IMR-90 (cell line): ENCODE measurements around the gene CLEC9A. TPM values are rescaled to one million over a fixed set of nuclear protein-coding genes. Genes with fewer than 3 reads are reported as not detected.

Source experiments
- ATAC-seq: fragments of 200-7000 bp; cut with Tn5 transposase; 2 replicates; pipeline ENCODE4 v1.9.1; 2020; ENCODE audit warnings: low read depth, mild to moderate bottlenecking, moderate library complexity
- BruUV-seq: library from RNA; stranded (reverse); fragments of 400-500 nt; replicated peaks from 2 replicates; lab custom pipeline; 2021; lab: Mats Ljungman, UMichigan
- CTCF ChIA-PET: fragments of 300-600 bp; formaldehyde crosslinking; extraction: SDS; loops from one replicate; lab custom pipeline; 2021; ENCODE audit warnings: antibody characterized with exemption; lab: Yijun Ruan, JAX
- POLR2A ChIA-PET: fragments of 300-600 bp; sonication (Branson Sonifier 250); formaldehyde crosslinking; loops from one replicate; lab custom pipeline; 2022; ENCODE audit warnings: antibody characterized with exemption; ENCODE audit not compliant: unreplicated experiment; lab: Charles Lee
- DNase-seq: peaks from one replicate; pipeline ENCODE4 v3.0.0; 2013
- H2AFZ ChIP-seq: replicated peaks from 2 replicates; pipeline ENCODE3; 2013; ENCODE audit warnings: low read length, mild to moderate bottlenecking; ENCODE audit not compliant: poor library complexity
- H2AK5ac ChIP-seq: 2 replicates; pipeline ENCODE4 v1.6.1; 2013; ENCODE audit warnings: low read depth, low read length, inconsistent platforms
- H2AK9ac ChIP-seq: replicated peaks from 2 replicates; pipeline ENCODE3; 2013; ENCODE audit warnings: mild to moderate bottlenecking, low read depth, low read length, moderate library complexity; ENCODE audit not compliant: poor library complexity
- H2BK120ac ChIP-seq: 2 replicates; pipeline ENCODE4 v1.6.1; 2013; ENCODE audit warnings: low read depth, low read length, inconsistent platforms
- H2BK15ac ChIP-seq: 3 replicates; pipeline ENCODE4 v1.6.1; 2013; ENCODE audit warnings: low read depth, low read length, inconsistent platforms
- H2BK20ac ChIP-seq: 2 replicates; pipeline ENCODE4 v1.6.1; 2013; ENCODE audit warnings: low read depth, mild to moderate bottlenecking, inconsistent platforms, low read length, moderate library complexity
- H2BK5ac ChIP-seq: 2 replicates; pipeline ENCODE4 v1.6.1; 2013; ENCODE audit warnings: mild to moderate bottlenecking, low read depth, low read length, inconsistent platforms; ENCODE audit not compliant: poor library complexity, severe bottlenecking
- H3K14ac ChIP-seq: replicated peaks from 2 replicates; pipeline ENCODE4 v1.6.1; 2013; ENCODE audit warnings: low read depth, low read length, inconsistent platforms
- H3K18ac ChIP-seq: 2 replicates; pipeline ENCODE4 v1.6.1; 2013; ENCODE audit warnings: low read depth, low read length, control low read depth
- H3K23ac ChIP-seq: 2 replicates; pipeline ENCODE4 v1.6.1; 2013; ENCODE audit warnings: low read depth, low read length, inconsistent platforms
- H3K27ac ChIP-seq: 2 replicates; pipeline ENCODE4 v1.5.1; 2013; ENCODE audit warnings: mild to moderate bottlenecking, control low read depth, low read length; ENCODE audit not compliant: insufficient read depth
- H3K27me3 ChIP-seq: 2 replicates; pipeline ENCODE4 v1.6.1; 2013; ENCODE audit warnings: low read length; ENCODE audit not compliant: control insufficient read depth, insufficient read depth
- H3K36me3 ChIP-seq: 2 replicates; pipeline ENCODE4 v1.6.1; 2013; ENCODE audit warnings: low read length, mixed read lengths; ENCODE audit not compliant: control insufficient read depth, insufficient read depth
- H3K4ac ChIP-seq: 2 replicates; pipeline ENCODE4 v1.6.1; 2013; ENCODE audit warnings: low read depth, low read length, inconsistent platforms
- H3K4me1 ChIP-seq: 2 replicates; pipeline ENCODE4 v1.6.1; 2013; ENCODE audit warnings: low read length, mixed read lengths; ENCODE audit not compliant: control insufficient read depth, insufficient read depth
- H3K4me2 ChIP-seq: 2 replicates; pipeline ENCODE4 v1.6.1; 2013; ENCODE audit warnings: low read depth, mild to moderate bottlenecking, control low read depth, low read length, moderate library complexity
- H3K4me3 ChIP-seq: 2 replicates; pipeline ENCODE4 v1.5.1; 2013; ENCODE audit warnings: low read depth, mild to moderate bottlenecking, control low read depth, low read length, moderate library complexity; ENCODE audit not compliant: insufficient read depth
- H3K56ac ChIP-seq: 2 replicates; pipeline ENCODE4 v1.6.1; 2013; ENCODE audit warnings: low read length, inconsistent platforms; ENCODE audit not compliant: insufficient read depth; ENCODE audit errors: extremely low read depth
- H3K79me1 ChIP-seq, 2 experiments: 2 replicates each; pipeline ENCODE4 v1.6.1; 2013; ENCODE audit warnings: low read length in 2 of 2, inconsistent platforms in 1 of 2, low read depth in 1 of 2
- H3K9ac ChIP-seq: 2 replicates; pipeline ENCODE4 v1.6.1; 2013; ENCODE audit warnings: low read depth, low read length, control low read depth
- H3K9me1 ChIP-seq: 2 replicates; pipeline ENCODE4 v1.6.1; 2013; ENCODE audit warnings: low read length, inconsistent platforms; ENCODE audit not compliant: insufficient read depth
- H3K9me3 ChIP-seq: 2 replicates; pipeline ENCODE4 v1.6.1; 2013; ENCODE audit warnings: low read length; ENCODE audit not compliant: control insufficient read depth, insufficient read depth
- H4K20me1 ChIP-seq: 2 replicates; pipeline ENCODE4 v1.6.1; 2013; ENCODE audit warnings: low read length, inconsistent platforms; ENCODE audit not compliant: insufficient read depth
- H4K5ac ChIP-seq: 2 replicates; pipeline ENCODE4 v1.6.1; 2013; ENCODE audit warnings: mild to moderate bottlenecking, low read depth, low read length, control low read depth
- H4K8ac ChIP-seq, 2 experiments: 2 replicates each; pipeline ENCODE4 v1.6.1; 2013; ENCODE audit warnings: low read depth in 2 of 2, low read length in 2 of 2, control low read depth in 1 of 2, inconsistent platforms in 1 of 2
- H4K91ac ChIP-seq: 2 replicates; pipeline ENCODE4 v1.6.1; 2013; ENCODE audit warnings: low read depth, low read length, inconsistent platforms; ENCODE audit not compliant: insufficient read depth
- NFE2L2 ChIP-seq: fragments of 150-350 bp; IDR thresholded peaks from 2 replicates; pipeline ENCODE4 v1.6.1; 2016; ENCODE audit warnings: low read depth, mild to moderate bottlenecking, low read length
- SMC3 ChIP-seq: fragments of 150-350 bp; IDR thresholded peaks from 2 replicates; pipeline ENCODE4 v1.6.1; 2016; ENCODE audit warnings: low read depth, mild to moderate bottlenecking, antibody characterized with exemption, low read length, moderate library complexity
- WGBS, 2 experiments: methylation state at CpG; one replicate each; pipeline versions ENCODE4 v1.1.5 to v1.1.7; 2013; ENCODE audit warnings: missing lambda C conversion rate in 2 of 2; ENCODE audit not compliant: insufficient read length in 1 of 2; ENCODE audit errors: extremely low coverage in 2 of 2; 5-methylcytosine and 5-hydroxymethylcytosine counted together
- dilution Hi-C: fragments of 300-500 bp; cut with HindIII; formaldehyde crosslinking; loops from one replicate; pipeline ENCODE4 v1.14.3; 2018; ENCODE audit warnings: low sequenced_read_pairs; ENCODE audit not compliant: unreplicated experiment
- in situ Hi-C: fragments of 300-500 bp; cut with MboI; formaldehyde crosslinking; loops from 3 replicates; pipeline ENCODE4 v1.14.3; 2019; ENCODE audit warnings: low sequenced_read_pairs, inconsistent platforms, mixed read lengths
- intact Hi-C: fragments of 100-400 bp; cut with micrococcal nuclease; formaldehyde crosslinking; loops from 2 replicates; pipeline ENCODE4 v1.10.0; 2022
- polyA plus RNA-seq, 3 experiments: library from polyadenylated mRNA; depleted of rRNA; stranded (reverse); fragments of >200 nt; gene quantifications; 2 replicates each; pipeline ENCODE4 v1.2.3, GENCODE V29; 2012; ENCODE audit warnings: low replicate concordance in 1 of 3
- total RNA-seq: library from RNA; depleted of rRNA; stranded (reverse); fragments of >200 nt; gene quantifications from 2 replicates; pipeline ENCODE4 v1.2.3, GENCODE V29; 2012

The CLEC9A gene
- total and polyA plus RNA-seq, 2 of the 4 experiments (the other 2 are of a cell fraction) = not detected

- H4K8ac ChIP-seq = no peak overlapping the region
- no peak overlapping the region for H4K5ac ChIP-seq
- no peak overlapping the region for H2AK5ac ChIP-seq
- no peaks in the 10 kb centered on the region for H3K36me3 ChIP-seq
- H2BK15ac ChIP-seq = no peak overlapping the region
- no peak overlapping the region for H3K14ac ChIP-seq
- no TSS peak for BruUV-seq
- CTCF ChIA-PET = no interaction called here
- DNase-seq = no peak
- no peak overlapping the region for H3K56ac ChIP-seq
- no peak overlapping the region for H3K27ac ChIP-seq
- no peak for ATAC-seq
- no peaks in the 10 kb centered on the region for H4K20me1 ChIP-seq
- dilution Hi-C loops = no loop called here
- no peaks in the 10 kb centered on the region for H3K9me3 ChIP-seq
- no peak overlapping the region for H2AFZ ChIP-seq
- H3K9ac ChIP-seq = no peak overlapping the region
- in situ Hi-C loops = no loop called here
- H4K91ac ChIP-seq = no peak overlapping the region
- H3K79me1 ChIP-seq = no peaks in the 10 kb centered on the region
- no peak overlapping the region for H3K23ac ChIP-seq
- no peak overlapping the region for H2AK9ac ChIP-seq
- no peak overlapping the region for H2BK20ac ChIP-seq
- H3K27me3 ChIP-seq = peaks cover 2% of the 10 kb centered on the region
- intact Hi-C loops = no loop called here
- no peak overlapping the region for H3K18ac ChIP-seq
- H3K4ac ChIP-seq = no peak overlapping the region
- 100% methylated on average over 1 of the region's 1 CpG; no CpG with 5 or more reads in 1 of the 2 experiments for WGBS, 2 experiments
- H2BK120ac ChIP-seq = no peak overlapping the region
- H3K4me1 ChIP-seq = peaks cover 3% of the 10 kb centered on the region; the same call in 1 of the 2 replicates
- no peak overlapping the region for H3K4me3 ChIP-seq
- H3K9me1 ChIP-seq = no peaks in the 10 kb centered on the region
- POLR2A ChIA-PET = no interaction called here
- H3K4me2 ChIP-seq = no peak overlapping the region
- TF ChIP-seq SMC3 = no peak
- peak; percentile 84 for TF ChIP-seq NFE2L2
- no peak overlapping the region for H2BK5ac ChIP-seq
Measured at GRCh38 chr12:10016881-10017280, 13.6 kb upstream of the CLEC9A start.
